Smooth muscle cell (in vitro differentiated cells): ENCODE data around the gene THOC5. TPM values are rescaled to one million over a fixed set of nuclear protein-coding genes. Genes with fewer than 3 reads are reported as not detected.

ENCODE experiments used
- DNase-seq: peaks from one replicate; lab custom pipeline; 2025; ENCODE audit not compliant: unreplicated experiment; lab: John Stamatoyannopoulos, UW
- H2AFZ ChIP-seq: fragments of 200-600 bp; sonication (generic); 2 replicates; pipeline ENCODE4 v1.6.0; 2016; ENCODE audit warnings: antibody characterized with exemption, low read depth, mild to moderate bottlenecking
- H3F3A ChIP-seq: fragments of 200-600 bp; sonication (generic); 2 replicates; pipeline ENCODE4 v1.6.0; 2017; ENCODE audit warnings: antibody characterized with exemption, low read depth
- H3K27ac ChIP-seq: fragments of 200-600 bp; sonication (generic); 2 replicates; pipeline ENCODE4 v1.5.1; 2016; ENCODE audit warnings: low read depth, mild to moderate bottlenecking
- H3K27me3 ChIP-seq: fragments of 200-600 bp; sonication (generic); 2 replicates; pipeline ENCODE4 v1.6.1; 2016; ENCODE audit warnings: low read depth, mild to moderate bottlenecking
- H3K36me3 ChIP-seq: fragments of 200-600 bp; sonication (generic); 2 replicates; pipeline ENCODE4 v1.5.1; 2016; ENCODE audit warnings: low read depth
- H3K4me1 ChIP-seq: fragments of 200-600 bp; sonication (generic); 2 replicates; pipeline ENCODE4 v1.5.1; 2016; ENCODE audit warnings: low read depth
- H3K4me2 ChIP-seq: fragments of 200-600 bp; sonication (generic); 2 replicates; pipeline ENCODE4 v1.6.0; 2016; ENCODE audit warnings: mild to moderate bottlenecking
- H3K4me3 ChIP-seq: fragments of 200-600 bp; sonication (generic); 2 replicates; pipeline ENCODE4 v1.5.1; 2016; ENCODE audit warnings: mild to moderate bottlenecking
- H3K79me2 ChIP-seq: fragments of 200-600 bp; sonication (generic); 2 replicates; pipeline ENCODE4 v1.6.0; 2016; ENCODE audit warnings: low read depth, mild to moderate bottlenecking
- H3K9ac ChIP-seq: fragments of 200-600 bp; sonication (generic); 2 replicates; pipeline ENCODE4 v1.6.0; 2016; ENCODE audit warnings: low read depth
- H3K9me3 ChIP-seq: fragments of 200-600 bp; sonication (generic); replicated peaks from 2 replicates; pipeline ENCODE4 v1.5.1; 2016; ENCODE audit warnings: low read depth
- H4K20me1 ChIP-seq: fragments of 200-600 bp; sonication (generic); 2 replicates; pipeline ENCODE4 v1.6.0; 2016; ENCODE audit warnings: low read depth
- WGBS: methylation state at CpG from one replicate; pipeline ENCODE4 v1.1.7; 2016; ENCODE audit warnings: low lambda C conversion rate; 5-methylcytosine and 5-hydroxymethylcytosine counted together
- polyA plus RNA-seq: library from polyadenylated mRNA; unstranded; fragments of >200 nt; fragmentation: Nextera tagmentation; extraction: Ambion mirVana; gene quantifications from 2 replicates; pipeline ENCODE4 v1.2.1, GENCODE V29; 2016
- total RNA-seq: library from RNA; depleted of rRNA; stranded (reverse); fragments of >200 nt; gene quantifications from 2 replicates; pipeline ENCODE4 v1.2.3, GENCODE V29; 2014
- TF ChIP-seq, protein P1 (sequence below): fragments of 200-600 bp; sonication (generic); IDR thresholded peaks from 2 replicates; pipeline ENCODE4 v1.5.1; 2017; ENCODE audit warnings: borderline replicate concordance, mild to moderate bottlenecking, antibody characterized with exemption; ENCODE audit not compliant: insufficient read depth, poor library complexity, severe bottlenecking

THOC5 gene
- total and polyA plus RNA-seq, 2 experiments from 2014 or later, result 13.7 to 21.7 TPM

DNA sequence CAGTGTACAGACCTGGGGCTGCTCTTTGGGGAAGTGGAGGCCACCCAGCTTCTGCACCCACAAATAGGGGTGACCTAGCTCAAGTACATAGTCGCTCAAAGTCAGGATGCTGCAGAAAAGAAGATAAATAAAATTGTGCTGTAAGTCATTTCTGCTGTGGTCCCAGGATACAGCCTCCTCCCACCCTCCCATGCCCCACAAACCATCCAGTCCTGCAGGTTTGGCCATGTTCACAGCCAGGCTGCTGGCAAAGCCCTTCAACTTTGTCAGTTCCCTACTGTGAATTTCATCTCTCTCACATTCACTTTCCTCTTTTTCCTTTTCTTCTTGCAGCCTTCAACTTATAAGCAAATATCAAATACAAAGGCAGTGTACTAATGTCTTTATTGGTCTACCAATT is 33.6 kb downstream of the THOC5 start:
- WGBS, result 100% methylated on average over 1 of the region's 1 CpG
- TF ChIP-seq, protein P1, sequence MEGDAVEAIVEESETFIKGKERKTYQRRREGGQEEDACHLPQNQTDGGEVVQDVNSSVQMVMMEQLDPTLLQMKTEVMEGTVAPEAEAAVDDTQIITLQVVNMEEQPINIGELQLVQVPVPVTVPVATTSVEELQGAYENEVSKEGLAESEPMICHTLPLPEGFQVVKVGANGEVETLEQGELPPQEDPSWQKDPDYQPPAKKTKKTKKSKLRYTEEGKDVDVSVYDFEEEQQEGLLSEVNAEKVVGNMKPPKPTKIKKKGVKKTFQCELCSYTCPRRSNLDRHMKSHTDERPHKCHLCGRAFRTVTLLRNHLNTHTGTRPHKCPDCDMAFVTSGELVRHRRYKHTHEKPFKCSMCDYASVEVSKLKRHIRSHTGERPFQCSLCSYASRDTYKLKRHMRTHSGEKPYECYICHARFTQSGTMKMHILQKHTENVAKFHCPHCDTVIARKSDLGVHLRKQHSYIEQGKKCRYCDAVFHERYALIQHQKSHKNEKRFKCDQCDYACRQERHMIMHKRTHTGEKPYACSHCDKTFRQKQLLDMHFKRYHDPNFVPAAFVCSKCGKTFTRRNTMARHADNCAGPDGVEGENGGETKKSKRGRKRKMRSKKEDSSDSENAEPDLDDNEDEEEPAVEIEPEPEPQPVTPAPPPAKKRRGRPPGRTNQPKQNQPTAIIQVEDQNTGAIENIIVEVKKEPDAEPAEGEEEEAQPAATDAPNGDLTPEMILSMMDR, result no peak
- Histone ChIP-seq H3K36me3 (peaks cover 21% of the 10 kb centered on the region), H3K79me2 (no peaks in the 10 kb centered on the region), H4K20me1 (no peaks in the 10 kb centered on the region), H3K4me1 (no peaks in the 10 kb centered on the region), H3K9ac (no peak overlapping the region), H3K4me3 (no peak overlapping the region), H3K9me3 (no peaks in the 10 kb centered on the region), H3K4me2 (no peak overlapping the region), H3K27ac (no peak overlapping the region), H2AFZ (no peak overlapping the region), H3F3A (no peaks in the 10 kb centered on the region), H3K27me3 (no peaks in the 10 kb centered on the region)
- DNase-seq, result no peak

DNA sequence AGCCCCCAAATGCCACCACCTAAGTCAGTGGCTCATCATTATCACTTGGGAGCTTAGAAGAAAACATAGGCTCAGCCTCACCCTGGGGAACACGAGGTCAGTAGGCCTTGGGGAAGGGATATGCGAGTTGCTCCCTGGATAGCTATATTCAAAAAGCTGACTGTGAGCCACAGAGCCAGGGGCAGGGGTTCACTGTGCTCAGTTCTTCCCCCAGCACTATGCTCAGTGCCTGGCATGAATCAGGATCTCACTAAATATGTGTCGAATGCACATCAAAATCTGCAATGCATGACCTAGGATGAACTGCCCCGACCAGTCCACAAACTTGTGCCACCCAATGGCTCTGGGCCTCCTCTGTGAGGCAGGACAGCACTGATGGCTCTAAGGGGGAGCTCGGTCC is 35.1 kb downstream of the THOC5 start:
- H3K27ac ChIP-seq, result no peak overlapping the region
- no peak overlapping the region for H3K9ac ChIP-seq
- no peaks in the 10 kb centered on the region for H3F3A ChIP-seq
- no peaks in the 10 kb centered on the region for H3K4me1 ChIP-seq
- H3K79me2 ChIP-seq, result no peaks in the 10 kb centered on the region
- H4K20me1 ChIP-seq, result no peaks in the 10 kb centered on the region
- DNase-seq, result no peak
- 95% methylated on average over 5 of the region's 5 CpGs for WGBS
- H3K36me3 ChIP-seq, result peaks cover 9% of the 10 kb centered on the region
- no peak overlapping the region for H3K4me2 ChIP-seq
- TF ChIP-seq, protein P1, result no peak
- H3K27me3 ChIP-seq, result no peaks in the 10 kb centered on the region
- H3K4me3 ChIP-seq, result no peak overlapping the region
- H3K9me3 ChIP-seq, result no peaks in the 10 kb centered on the region
- H2AFZ ChIP-seq, result no peak overlapping the region

- H2AFZ ChIP-seq, result no peak overlapping the region
- H3K36me3 ChIP-seq, result peaks cover 12% of the 10 kb centered on the region
- H3K9ac ChIP-seq, result no peak overlapping the region
- DNase-seq, result no peak
- no peaks in the 10 kb centered on the region for H3K27me3 ChIP-seq
- no peaks in the 10 kb centered on the region for H3F3A ChIP-seq
- H3K27ac ChIP-seq, result no peak overlapping the region
- no peaks in the 10 kb centered on the region for H3K9me3 ChIP-seq
- no peaks in the 10 kb centered on the region for H3K4me1 ChIP-seq
- no peak overlapping the region for H3K4me3 ChIP-seq
- TF ChIP-seq, protein P1, result no peak
- no peaks in the 10 kb centered on the region for H3K79me2 ChIP-seq
- WGBS, result 96% methylated on average over 5 of the region's 5 CpGs
- H3K4me2 ChIP-seq, result no peak overlapping the region
- H4K20me1 ChIP-seq, result no peaks in the 10 kb centered on the region
These were observed 36.2 kb downstream of the THOC5 start for GRCh38 chr22:29517215-29517908.

GRCh38 chr22:29512031-29512430 is 41.5 kb downstream of the THOC5 start:
- no peaks in the 10 kb centered on the region for H3K9me3 ChIP-seq
- no peaks in the 10 kb centered on the region for H4K20me1 ChIP-seq
- no peak overlapping the region for H3K4me2 ChIP-seq
- no peaks in the 10 kb centered on the region for H3F3A ChIP-seq
- no peak overlapping the region for H3K9ac ChIP-seq
- TF ChIP-seq, protein P1, result no peak
- no peak for DNase-seq
- H3K27me3 ChIP-seq, result no peaks in the 10 kb centered on the region
- H3K4me3 ChIP-seq, result no peak overlapping the region
- H3K79me2 ChIP-seq, result no peaks in the 10 kb centered on the region
- no peaks in the 10 kb centered on the region for H3K4me1 ChIP-seq
- 92% methylated on average over 4 of the region's 4 CpGs for WGBS
- H3K36me3 ChIP-seq, result peaks cover 28% of the 10 kb centered on the region
- no peak overlapping the region for H2AFZ ChIP-seq
- H3K27ac ChIP-seq, result no peak overlapping the region
